HG02884 (cell line): ENCODE data around the gene USP20.
"Not testable (repeated sequence)": the region's sequence is repeated elsewhere in the genome, so short reads cannot be mapped to it uniquely, and the experiment has no call there.

Source experiments
- ATAC-seq: cut with Tn5 transposase; IDR thresholded peaks from one replicate; pipeline ENCODE4 v1.9.1; 2021; ENCODE audit warnings: mild to moderate bottlenecking, moderate library complexity; ENCODE audit not compliant: unreplicated experiment

The USP20 gene

GRCh38 chr9:129889122-129889940 lies 54.1 kb downstream of the USP20 start:
- ATAC-seq, result no peak

GRCh38 chr9:129889941-129890717 lies 54.9 kb downstream of the USP20 start:
- ATAC-seq, result no peak

GRCh38 chr9:129890718-129891299 lies 55.6 kb downstream of the USP20 start:
- not testable (repeated sequence) for ATAC-seq

- no peak for ATAC-seq
Measured at GRCh38 chr9:129891569-129891968, 56.3 kb downstream of the USP20 start.

- ATAC-seq, result no peak
Measured at GRCh38 chr9:129894120-129894823, 59.0 kb downstream of the USP20 start.

GRCh38 chr9:129895376-129896268 lies 60.4 kb downstream of the USP20 start:
- ATAC-seq, result no peak

- no peak for ATAC-seq
Measured at GRCh38 chr9:129897263-129897662, 62.0 kb downstream of the USP20 start.

- ATAC-seq, result no peak
Measured at GRCh38 chr9:129898185-129898584, 62.9 kb downstream of the USP20 start.

GRCh38 chr9:129899620-129900019 lies 64.4 kb downstream of the USP20 start:
- ATAC-seq, result no peak

- no peak for ATAC-seq
Measured at GRCh38 chr9:129900263-129901027, 65.2 kb downstream of the USP20 start.

- no peak for ATAC-seq
Measured at GRCh38 chr9:129901993-129902739, 66.9 kb downstream of the USP20 start.

- ATAC-seq, result no peak
Measured at GRCh38 chr9:129902740-129903134, 67.5 kb downstream of the USP20 start.

GRCh38 chr9:129904734-129905133 lies 69.5 kb downstream of the USP20 start:
- no peak for ATAC-seq

- no peak for ATAC-seq
Measured at GRCh38 chr9:129906298-129906697, 71.0 kb downstream of the USP20 start.

- no peak for ATAC-seq
Measured at GRCh38 chr9:129907201-129907600, 71.9 kb downstream of the USP20 start.

- no peak for ATAC-seq
Measured at GRCh38 chr9:129908906-129909305, 73.6 kb downstream of the USP20 start.

GRCh38 chr9:129909851-129910250 lies 74.6 kb downstream of the USP20 start:
- ATAC-seq, result no peak
